Measurements from ENCODE around the gene ZNF827. TPM values are rescaled to one million over a fixed set of nuclear protein-coding genes. Genes with fewer than 3 reads are reported as not detected.

ZNF827 gene
- total and polyA plus RNA-seq, 9 of the 15 experiments (the other 6 are each of a cell fraction or from before 2014, with no cell fraction given), result 0.07 to 0.40 TPM; not detected in 7

DNA sequence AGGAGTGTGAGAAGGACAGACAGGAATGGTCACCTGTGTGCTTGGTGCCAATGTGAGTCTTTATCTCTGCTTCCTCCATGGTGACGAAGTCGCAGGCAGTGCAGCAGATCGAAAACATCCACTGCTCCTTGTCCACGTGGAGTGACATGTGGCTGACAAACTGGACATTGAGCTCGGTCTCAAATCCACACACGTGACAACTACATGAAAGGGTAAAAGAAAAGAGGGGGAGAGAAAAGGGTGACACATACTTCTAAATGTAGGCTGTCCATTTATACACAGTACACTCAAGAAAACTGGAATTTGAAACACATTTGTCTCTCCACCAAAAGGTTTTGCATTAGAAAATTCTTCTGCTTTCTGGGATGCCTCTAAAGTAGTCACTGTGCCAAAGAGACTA, 164.2 kb downstream of the ZNF827 start:
- Histone ChIP-seq H2AFZ (ENCODE audit: low read depth, low read length) (no peak overlapping the region), H3K4me1 (replicated peaks in 1 of 2; ENCODE audit: control insufficient read depth in 2 of 2, insufficient read depth in 2 of 2, low read length in 2 of 2) (no peaks in the 10 kb centered on the region), H4K20me1 (replicated peaks; ENCODE audit: control insufficient read depth, insufficient read depth, low read length) (no peaks in the 10 kb centered on the region), H3K9me3 (replicated peaks; ENCODE audit: control insufficient read depth, insufficient read depth, low read depth, low read length) (no peaks in the 10 kb centered on the region), H3K4me2 (ENCODE audit: insufficient read depth, low read length) (no peak overlapping the region), H3K79me2 (ENCODE audit: control insufficient read depth, insufficient read depth, low read length) (no peaks in the 10 kb centered on the region), H3K9me1 (ENCODE audit: control insufficient read depth, insufficient read depth, low read length) (no peaks in the 10 kb centered on the region), H3K27me3 (ENCODE audit: control insufficient read depth in 2 of 2, insufficient read depth in 2 of 2, low read length in 2 of 2) (peaks cover 4 to 13% of the 10 kb centered on the region in 2 experiments; a peak in 4 of 5 replicates), H3K4me3 (no peak overlapping the region), H3K27ac (ENCODE audit: extremely low read depth, low read depth, low read length) (no peak overlapping the region), H3K36me3 (ENCODE audit: control insufficient read depth, insufficient read depth, low read length) (no peaks in the 10 kb centered on the region), H3K9ac (ENCODE audit: insufficient read depth in 1 of 2, low read depth in 2 of 2, low read length in 2 of 2) (no peak overlapping the region)
- no peak for TF ChIP-seq ZNF699 (CRISPR knock-in tag; IDR thresholded peaks at IDR 0.05; ENCODE audit: insufficient replicate concordance)
- TF ChIP-seq SMARCA4 (IDR thresholded peaks at IDR 0.05), result no peak
- no peak for TF ChIP-seq GATAD2B (IDR thresholded peaks at IDR 0.05; ENCODE audit: borderline replicate concordance)
- no peak for TF ChIP-seq ZNF644 (tag; IDR thresholded peaks at IDR 0.05; ENCODE audit: low read depth)
- no peak for TF ChIP-seq ARNT (IDR thresholded peaks at IDR 0.05)
- ChIA-PET CTCF (ENCODE audit: low intra/inter-chr PET ratio) (no interaction called here), POLR2A (no interaction called here)
- ATAC-seq (no peak), DNase-seq (ENCODE audit: extremely low read depth in 1 of 4, low spot score in 3 of 4) (no peak), FAIRE-seq (no peak)
- BruUV-seq (replicated peaks), result no TSS peak
- in situ Hi-C loops (cut with MboI) (no loop called here), intact Hi-C loops (cut with micrococcal nuclease) (no loop called here)
- 0% methylated on average over 6 of the region's 6 CpGs for WGBS (ENCODE audit: insufficient coverage, low coverage, missing lambda C conversion rate)

DNA sequence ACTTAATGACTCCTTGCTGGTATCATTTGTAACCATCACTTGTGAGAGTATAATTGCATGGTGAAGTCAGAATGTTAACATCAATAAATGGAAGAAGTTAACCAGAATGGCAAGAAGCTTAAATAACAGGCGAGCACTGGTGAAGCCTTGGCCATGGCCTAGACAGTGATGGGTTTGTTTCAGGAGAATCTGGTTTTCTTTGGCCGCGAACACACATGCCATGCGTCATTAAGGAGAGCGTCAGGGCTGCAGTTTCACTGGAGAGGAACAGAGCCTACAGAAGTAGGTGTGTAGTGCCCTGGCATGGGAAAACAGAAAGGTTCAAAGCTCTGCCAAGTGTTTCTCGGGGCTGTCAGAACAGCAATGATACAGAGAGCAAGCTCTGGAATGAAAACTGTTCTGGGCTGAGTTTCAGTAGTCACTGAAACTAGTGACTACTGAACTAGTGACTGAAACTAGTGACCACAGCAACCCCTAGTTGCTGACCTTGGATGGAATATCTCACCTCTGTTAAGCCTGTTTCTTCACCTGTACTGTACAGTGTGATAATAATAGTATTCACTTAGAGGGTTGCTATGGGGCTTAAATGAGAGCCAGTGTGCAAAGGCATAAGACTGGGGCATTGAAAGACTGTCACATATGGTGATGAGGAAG, 164.9 kb downstream of the ZNF827 start:
- TF ChIP-seq DNMT1 (IDR thresholded peaks at IDR 0.05), result no peak
- TF ChIP-seq, protein P1, sequence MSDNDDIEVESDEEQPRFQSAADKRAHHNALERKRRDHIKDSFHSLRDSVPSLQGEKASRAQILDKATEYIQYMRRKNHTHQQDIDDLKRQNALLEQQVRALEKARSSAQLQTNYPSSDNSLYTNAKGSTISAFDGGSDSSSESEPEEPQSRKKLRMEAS (CRISPR knock-in tag; IDR thresholded peaks at IDR 0.05), result no peak
- TF ChIP-seq, protein P2, sequence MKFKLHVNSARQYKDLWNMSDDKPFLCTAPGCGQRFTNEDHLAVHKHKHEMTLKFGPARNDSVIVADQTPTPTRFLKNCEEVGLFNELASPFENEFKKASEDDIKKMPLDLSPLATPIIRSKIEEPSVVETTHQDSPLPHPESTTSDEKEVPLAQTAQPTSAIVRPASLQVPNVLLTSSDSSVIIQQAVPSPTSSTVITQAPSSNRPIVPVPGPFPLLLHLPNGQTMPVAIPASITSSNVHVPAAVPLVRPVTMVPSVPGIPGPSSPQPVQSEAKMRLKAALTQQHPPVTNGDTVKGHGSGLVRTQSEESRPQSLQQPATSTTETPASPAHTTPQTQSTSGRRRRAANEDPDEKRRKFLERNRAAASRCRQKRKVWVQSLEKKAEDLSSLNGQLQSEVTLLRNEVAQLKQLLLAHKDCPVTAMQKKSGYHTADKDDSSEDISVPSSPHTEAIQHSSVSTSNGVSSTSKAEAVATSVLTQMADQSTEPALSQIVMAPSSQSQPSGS (CRISPR knock-in tag; IDR thresholded peaks at IDR 0.05), result no peak
- no peak overlapping the region for H3K4me2 ChIP-seq (ENCODE audit: insufficient read depth, low read length)
- intact Hi-C loops (cut with micrococcal nuclease), result no loop called here
- H3K4me3 ChIP-seq, result no peak overlapping the region
- FAIRE-seq (no peak), ATAC-seq (no peak), DNase-seq (ENCODE audit: extremely low read depth in 1 of 4, low spot score in 3 of 4) (no peak)
- 0% methylated on average over 6 of the region's 6 CpGs for WGBS (ENCODE audit: insufficient coverage, low coverage, missing lambda C conversion rate)
- H3K9me3 ChIP-seq (replicated peaks; ENCODE audit: control insufficient read depth, insufficient read depth, low read depth, low read length), result no peaks in the 10 kb centered on the region
- ChIA-PET CTCF (ENCODE audit: low intra/inter-chr PET ratio) (no interaction called here), POLR2A (no interaction called here)
- peaks cover 0 to 6% of the 10 kb centered on the region in 2 experiments; a peak in 3 of 5 replicates for H3K27me3 ChIP-seq (ENCODE audit: control insufficient read depth in 2 of 2, insufficient read depth in 2 of 2, low read length in 2 of 2)
- BruUV-seq (replicated peaks), result no TSS peak
- no peaks in the 10 kb centered on the region for H3K36me3 ChIP-seq (ENCODE audit: control insufficient read depth, insufficient read depth, low read length)
- H4K20me1 ChIP-seq (replicated peaks; ENCODE audit: control insufficient read depth, insufficient read depth, low read length), result no peaks in the 10 kb centered on the region
- H2AFZ ChIP-seq (ENCODE audit: low read depth, low read length), result no peak overlapping the region
- no peaks in the 10 kb centered on the region for H3K9me1 ChIP-seq (ENCODE audit: control insufficient read depth, insufficient read depth, low read length)
- in situ Hi-C loops (cut with MboI), result no loop called here
- no peaks in the 10 kb centered on the region for H3K4me1 ChIP-seq (replicated peaks in 1 of 2; ENCODE audit: control insufficient read depth in 2 of 2, insufficient read depth in 2 of 2, low read length in 2 of 2)
- H3K79me2 ChIP-seq (ENCODE audit: control insufficient read depth, insufficient read depth, low read length), result no peaks in the 10 kb centered on the region
- no peak overlapping the region for H3K9ac ChIP-seq (ENCODE audit: insufficient read depth in 1 of 2, low read depth in 2 of 2, low read length in 2 of 2)
- H3K27ac ChIP-seq (ENCODE audit: extremely low read depth, low read depth, low read length), result no peak overlapping the region

Data from K562 (cell line).